ENCODE results near the gene ANKHD1. TPM values are rescaled to one million over a fixed set of nuclear protein-coding genes. Genes with fewer than 3 reads are reported as not detected.
A peak's percentile ranks its signal among the peaks of the same experiment; 100 is the strongest.
"Not testable (repeated sequence)": the region's sequence is repeated elsewhere in the genome, so short reads cannot be mapped to it uniquely, and the experiment has no call there.

ANKHD1 gene
- total RNA-seq, 1 donor = 81.1 TPM

DNA sequence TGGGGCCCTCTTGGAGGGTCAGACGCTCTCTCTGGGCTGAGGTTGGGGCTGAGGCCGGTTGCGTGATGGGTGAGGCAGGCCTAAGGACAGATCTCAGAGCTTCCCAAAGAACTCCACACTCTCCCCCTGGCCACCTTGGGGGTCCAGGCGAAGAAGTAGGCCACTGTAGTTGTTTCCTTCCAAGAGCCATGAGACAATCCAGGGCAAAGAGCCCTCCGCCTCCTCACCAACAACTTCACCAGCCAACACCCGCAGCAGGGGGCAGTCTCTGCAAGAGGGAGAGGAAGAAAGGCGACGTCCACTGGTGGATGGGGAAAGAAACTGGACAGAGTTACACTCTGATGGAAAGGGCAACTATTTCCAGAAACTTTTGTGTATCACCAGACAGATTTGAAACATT, 173.7 kb downstream of the ANKHD1 start:
- Histone ChIP-seq H3K27ac (ENCODE audit: low read depth, low read length) (no peak overlapping the region), H3K36me3 (ENCODE audit: insufficient read depth, low read length) (no peaks in the 10 kb centered on the region), H3K27me3 (ENCODE audit: insufficient read depth, low read length) (no peaks in the 10 kb centered on the region), H2AFZ (ENCODE audit: low read length) (no peak overlapping the region), H4K20me1 (ENCODE audit: insufficient read depth, low read length) (no peaks in the 10 kb centered on the region), H3K9me3 (ENCODE audit: low read depth, low read length) (no peaks in the 10 kb centered on the region), H3K4me3 (ENCODE audit: insufficient read depth, low read length) (no peak overlapping the region), H3K79me2 (ENCODE audit: insufficient read depth, low read length) (no peaks in the 10 kb centered on the region), H3K4me1 (ENCODE audit: insufficient read depth, low read length) (peaks cover 13% of the 10 kb centered on the region), H3K4me2 (ENCODE audit: insufficient read depth, low read length) (no peak overlapping the region)
- no peak for DNase-seq (ENCODE audit: insufficient read length, low spot score, missing footprints)
- TF ChIP-seq, protein P1, sequence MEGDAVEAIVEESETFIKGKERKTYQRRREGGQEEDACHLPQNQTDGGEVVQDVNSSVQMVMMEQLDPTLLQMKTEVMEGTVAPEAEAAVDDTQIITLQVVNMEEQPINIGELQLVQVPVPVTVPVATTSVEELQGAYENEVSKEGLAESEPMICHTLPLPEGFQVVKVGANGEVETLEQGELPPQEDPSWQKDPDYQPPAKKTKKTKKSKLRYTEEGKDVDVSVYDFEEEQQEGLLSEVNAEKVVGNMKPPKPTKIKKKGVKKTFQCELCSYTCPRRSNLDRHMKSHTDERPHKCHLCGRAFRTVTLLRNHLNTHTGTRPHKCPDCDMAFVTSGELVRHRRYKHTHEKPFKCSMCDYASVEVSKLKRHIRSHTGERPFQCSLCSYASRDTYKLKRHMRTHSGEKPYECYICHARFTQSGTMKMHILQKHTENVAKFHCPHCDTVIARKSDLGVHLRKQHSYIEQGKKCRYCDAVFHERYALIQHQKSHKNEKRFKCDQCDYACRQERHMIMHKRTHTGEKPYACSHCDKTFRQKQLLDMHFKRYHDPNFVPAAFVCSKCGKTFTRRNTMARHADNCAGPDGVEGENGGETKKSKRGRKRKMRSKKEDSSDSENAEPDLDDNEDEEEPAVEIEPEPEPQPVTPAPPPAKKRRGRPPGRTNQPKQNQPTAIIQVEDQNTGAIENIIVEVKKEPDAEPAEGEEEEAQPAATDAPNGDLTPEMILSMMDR (IDR thresholded peaks at IDR 0.05; ENCODE audit: extremely low read depth, low read depth, low read length) = peak; percentile 63

DNA sequence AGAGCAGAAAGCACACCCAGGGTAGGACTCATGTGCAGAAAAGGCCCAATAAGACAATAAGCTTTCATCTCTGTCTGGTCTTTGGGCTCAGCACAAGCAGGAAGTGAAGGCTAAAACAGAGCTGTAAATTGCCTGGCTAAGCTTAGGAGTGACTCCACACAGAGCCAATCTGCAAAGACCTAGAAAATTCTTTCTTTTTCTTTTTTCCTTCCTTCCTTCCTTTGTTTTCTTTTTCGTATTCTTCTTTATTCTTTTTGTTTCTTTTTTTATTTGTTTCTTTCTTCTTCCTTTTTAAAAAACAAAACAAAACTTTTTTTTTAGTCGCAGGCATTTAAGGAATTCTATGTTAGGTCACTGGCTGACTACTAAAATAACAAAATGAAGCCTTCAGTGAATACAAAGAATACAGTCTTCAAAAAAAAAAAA, 175.2 kb downstream of the ANKHD1 start:
- DNase-seq (ENCODE audit: insufficient read length, low spot score, missing footprints) = no peak

DNA sequence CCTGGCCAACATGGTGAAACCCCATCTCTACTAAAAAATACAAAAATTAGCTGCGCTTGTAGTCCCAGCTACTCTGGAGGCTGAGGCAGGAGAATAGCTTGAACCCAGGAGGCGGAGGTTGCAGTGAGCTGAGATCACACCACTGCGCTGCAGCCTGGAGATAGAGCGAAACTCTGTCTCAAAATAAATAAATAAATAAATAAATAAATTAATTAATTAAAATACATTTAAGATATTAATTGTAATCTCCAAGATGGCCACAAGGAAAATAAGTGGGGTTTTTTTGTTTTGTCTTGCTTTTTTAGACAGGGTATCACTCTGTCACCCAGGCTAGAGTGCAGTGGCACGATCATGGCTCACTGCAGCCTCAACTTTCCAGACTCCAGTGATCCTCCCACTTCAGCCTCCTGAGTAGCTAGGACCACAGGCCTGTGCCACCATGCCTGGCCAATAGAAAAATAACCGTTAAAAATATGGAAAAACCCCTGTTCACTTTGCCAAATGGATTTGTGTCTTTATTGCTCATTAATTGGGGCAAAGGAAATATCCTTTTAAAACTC, 177.6 kb downstream of the ANKHD1 start:
- H4K20me1 ChIP-seq (ENCODE audit: insufficient read depth, low read length); H3K4me2 ChIP-seq (ENCODE audit: insufficient read depth, low read length); H2AFZ ChIP-seq (ENCODE audit: low read length); H3K36me3 ChIP-seq (ENCODE audit: insufficient read depth, low read length); H3K79me2 ChIP-seq (ENCODE audit: insufficient read depth, low read length); H3K4me3 ChIP-seq (ENCODE audit: insufficient read depth, low read length); H3K27me3 ChIP-seq (ENCODE audit: insufficient read depth, low read length); H3K27ac ChIP-seq (ENCODE audit: low read depth, low read length); DNase-seq (ENCODE audit: insufficient read length, low spot score, missing footprints); H3K9me3 ChIP-seq (ENCODE audit: low read depth, low read length): not testable (repeated sequence)
- H3K4me1 ChIP-seq (ENCODE audit: insufficient read depth, low read length) = peaks cover 10% of the 10 kb centered on the region

More for the DNA sequence above, 175.2 kb downstream of the ANKHD1 start:
- Histone ChIP-seq H3K9me3 (ENCODE audit: low read depth, low read length) (no peaks in the 10 kb centered on the region), H3K4me3 (ENCODE audit: insufficient read depth, low read length) (no peak overlapping the region), H4K20me1 (ENCODE audit: insufficient read depth, low read length) (no peaks in the 10 kb centered on the region), H3K27me3 (ENCODE audit: insufficient read depth, low read length) (peaks cover 3% of the 10 kb centered on the region), H3K79me2 (ENCODE audit: insufficient read depth, low read length) (no peaks in the 10 kb centered on the region), H3K27ac (ENCODE audit: low read depth, low read length) (no peak overlapping the region), H2AFZ (ENCODE audit: low read length) (peak overlapping the region; percentile 66), H3K36me3 (ENCODE audit: insufficient read depth, low read length) (no peaks in the 10 kb centered on the region), H3K4me1 (ENCODE audit: insufficient read depth, low read length) (peaks cover 13% of the 10 kb centered on the region), H3K4me2 (ENCODE audit: insufficient read depth, low read length) (no peak overlapping the region)
- TF ChIP-seq, protein P1 (IDR thresholded peaks at IDR 0.05; ENCODE audit: extremely low read depth, low read depth, low read length) = no peak

DNA sequence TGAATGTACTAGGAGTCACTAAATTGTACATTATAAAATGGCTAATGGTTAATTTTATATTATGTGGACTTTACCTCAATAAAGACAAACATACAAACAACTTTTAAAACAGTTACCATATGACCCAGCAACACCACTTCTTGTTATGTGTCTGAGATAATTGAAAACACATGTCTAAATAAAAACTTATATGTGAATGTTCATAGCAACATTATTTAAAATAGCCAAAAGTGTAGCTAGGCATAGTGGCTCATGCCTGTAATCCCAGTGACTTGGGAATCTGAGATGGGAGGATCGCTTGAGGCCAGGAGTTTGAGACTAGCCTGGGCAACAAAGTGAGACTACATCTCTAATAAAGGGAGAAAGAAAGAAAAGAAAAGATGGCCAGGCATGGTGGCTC, 185.9 kb downstream of the ANKHD1 start:
- Histone ChIP-seq H3K27me3 (ENCODE audit: insufficient read depth, low read length) (peaks cover 13% of the 10 kb centered on the region), H3K4me2 (ENCODE audit: insufficient read depth, low read length) (no peak overlapping the region), H3K27ac (ENCODE audit: low read depth, low read length) (no peak overlapping the region), H3K79me2 (ENCODE audit: insufficient read depth, low read length) (no peaks in the 10 kb centered on the region), H3K36me3 (ENCODE audit: insufficient read depth, low read length) (no peaks in the 10 kb centered on the region), H2AFZ (ENCODE audit: low read length) (no peak overlapping the region), H4K20me1 (ENCODE audit: insufficient read depth, low read length) (no peaks in the 10 kb centered on the region), H3K9me3 (ENCODE audit: low read depth, low read length) (no peaks in the 10 kb centered on the region), H3K4me3 (ENCODE audit: insufficient read depth, low read length) (no peak overlapping the region), H3K4me1 (ENCODE audit: insufficient read depth, low read length) (peaks cover 24% of the 10 kb centered on the region)
- no peak for DNase-seq (ENCODE audit: insufficient read length, low spot score, missing footprints)
- TF ChIP-seq, protein P1 (IDR thresholded peaks at IDR 0.05; ENCODE audit: extremely low read depth, low read depth, low read length) = no peak
